ENCODE data around the gene SMPDL3A. TPM values are rescaled to one million over a fixed set of nuclear protein-coding genes. Genes with fewer than 3 reads are reported as not detected.

SMPDL3A gene
- total RNA-seq, 1 donor from 2014 or later, result 1.5 TPM

- no peak overlapping the region for H3K4me3 Mint-ChIP-seq
- TF ChIP-seq, protein P1, sequence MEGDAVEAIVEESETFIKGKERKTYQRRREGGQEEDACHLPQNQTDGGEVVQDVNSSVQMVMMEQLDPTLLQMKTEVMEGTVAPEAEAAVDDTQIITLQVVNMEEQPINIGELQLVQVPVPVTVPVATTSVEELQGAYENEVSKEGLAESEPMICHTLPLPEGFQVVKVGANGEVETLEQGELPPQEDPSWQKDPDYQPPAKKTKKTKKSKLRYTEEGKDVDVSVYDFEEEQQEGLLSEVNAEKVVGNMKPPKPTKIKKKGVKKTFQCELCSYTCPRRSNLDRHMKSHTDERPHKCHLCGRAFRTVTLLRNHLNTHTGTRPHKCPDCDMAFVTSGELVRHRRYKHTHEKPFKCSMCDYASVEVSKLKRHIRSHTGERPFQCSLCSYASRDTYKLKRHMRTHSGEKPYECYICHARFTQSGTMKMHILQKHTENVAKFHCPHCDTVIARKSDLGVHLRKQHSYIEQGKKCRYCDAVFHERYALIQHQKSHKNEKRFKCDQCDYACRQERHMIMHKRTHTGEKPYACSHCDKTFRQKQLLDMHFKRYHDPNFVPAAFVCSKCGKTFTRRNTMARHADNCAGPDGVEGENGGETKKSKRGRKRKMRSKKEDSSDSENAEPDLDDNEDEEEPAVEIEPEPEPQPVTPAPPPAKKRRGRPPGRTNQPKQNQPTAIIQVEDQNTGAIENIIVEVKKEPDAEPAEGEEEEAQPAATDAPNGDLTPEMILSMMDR (IDR thresholded peaks at IDR 0.05), result no peak
- intact Hi-C loops (cut with micrococcal nuclease), result no loop called here
- H3K4me1 Mint-ChIP-seq, result no peaks in the 10 kb centered on the region
- ChIA-PET CTCF (no interaction called here), POLR2A (interaction anchor here (0.6 kb wide), 1 partner anchor 208 kb away, joined by 7 read pairs; no protein-coding TSS in a partner anchor)
- no peaks in the 10 kb centered on the region for H3K27me3 Mint-ChIP-seq
- no peak for DNase-seq
- H3K27ac Mint-ChIP-seq, result no peak overlapping the region
- no peak for ATAC-seq (ENCODE audit: low read depth)
- H3K36me3 Mint-ChIP-seq (ENCODE audit: low read depth), result no peaks in the 10 kb centered on the region
- H3K9me3 Mint-ChIP-seq, result no peaks in the 10 kb centered on the region
Measured at GRCh38 chr6:122808121-122808885, 19.2 kb downstream of the SMPDL3A start.

DNA sequence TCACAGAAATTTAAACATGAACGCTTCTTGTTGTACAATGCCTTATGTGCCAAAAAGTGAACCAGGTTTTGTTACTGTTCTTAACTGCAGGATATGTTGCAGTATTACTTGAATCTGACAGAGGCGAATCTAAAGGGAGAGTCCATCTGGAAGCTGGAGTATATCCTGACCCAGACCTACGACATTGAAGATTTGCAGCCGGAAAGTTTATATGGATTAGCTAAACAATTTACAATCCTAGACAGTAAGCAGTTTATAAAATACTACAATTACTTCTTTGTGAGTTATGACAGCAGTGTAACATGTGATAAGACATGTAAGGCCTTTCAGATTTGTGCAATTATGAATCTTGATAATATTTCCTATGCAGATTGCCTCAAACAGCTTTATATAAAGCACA, 19.9 kb downstream of the SMPDL3A start:
- Mint-ChIP-seq H3K27me3 (no peaks in the 10 kb centered on the region), H3K4me1 (no peaks in the 10 kb centered on the region), H3K27ac (no peak overlapping the region), H3K4me3 (no peak overlapping the region), H3K9me3 (no peaks in the 10 kb centered on the region), H3K36me3 (ENCODE audit: low read depth) (no peaks in the 10 kb centered on the region)
- ChIA-PET CTCF (no interaction called here), POLR2A (no interaction called here)
- DNase-seq (no peak), ATAC-seq (ENCODE audit: low read depth) (no peak)
- TF ChIP-seq, protein P1 (IDR thresholded peaks at IDR 0.05), result no peak
- intact Hi-C loops (cut with micrococcal nuclease), result no loop called here

DNA sequence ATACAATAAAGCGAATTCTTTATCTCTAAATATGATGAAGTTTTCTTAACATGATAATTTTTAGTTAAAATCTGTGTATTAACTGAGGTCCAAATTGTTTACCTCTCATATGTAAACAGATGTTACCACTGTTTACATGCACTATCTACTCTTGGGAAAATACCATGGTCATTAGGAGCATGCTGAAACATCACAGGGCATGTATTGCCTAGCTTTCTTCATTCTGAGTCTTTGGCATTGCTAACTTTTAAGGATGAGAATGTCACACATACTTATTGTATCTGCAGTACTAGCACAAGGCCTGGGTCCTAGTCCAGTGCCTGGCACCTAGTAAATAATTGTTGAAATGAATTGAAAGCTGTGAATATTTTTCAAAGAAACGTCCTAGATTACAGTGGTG, 20.6 kb downstream of the SMPDL3A start:
- no peak for ATAC-seq (ENCODE audit: low read depth)
- TF ChIP-seq, protein P1 (IDR thresholded peaks at IDR 0.05), result no peak
- H3K4me3 Mint-ChIP-seq, result no peak overlapping the region
- H3K9me3 Mint-ChIP-seq, result no peaks in the 10 kb centered on the region
- no peak overlapping the region for H3K27ac Mint-ChIP-seq
- ChIA-PET CTCF (no interaction called here), POLR2A (no interaction called here)
- no peaks in the 10 kb centered on the region for H3K27me3 Mint-ChIP-seq
- no peaks in the 10 kb centered on the region for H3K36me3 Mint-ChIP-seq (ENCODE audit: low read depth)
- no peaks in the 10 kb centered on the region for H3K4me1 Mint-ChIP-seq
- DNase-seq, result no peak
- intact Hi-C loops (cut with micrococcal nuclease), result no loop called here

- no peaks in the 10 kb centered on the region for H3K36me3 Mint-ChIP-seq (ENCODE audit: low read depth)
- H3K4me1 Mint-ChIP-seq, result no peaks in the 10 kb centered on the region
- ChIA-PET POLR2A (no interaction called here), CTCF (no interaction called here)
- no peaks in the 10 kb centered on the region for H3K27me3 Mint-ChIP-seq
- TF ChIP-seq, protein P1 (IDR thresholded peaks at IDR 0.05), result no peak
- no peaks in the 10 kb centered on the region for H3K9me3 Mint-ChIP-seq
- H3K27ac Mint-ChIP-seq, result no peak overlapping the region
- no peak for ATAC-seq (ENCODE audit: low read depth)
- no peak for DNase-seq
- H3K4me3 Mint-ChIP-seq, result no peak overlapping the region
- intact Hi-C loops (cut with micrococcal nuclease), result no loop called here
Measured at GRCh38 chr6:122810189-122810588, 21.1 kb downstream of the SMPDL3A start.

GRCh38 chr6:122817358-122817757, 28.3 kb downstream of the SMPDL3A start:
- Mint-ChIP-seq H3K4me3 (no peak overlapping the region), H3K9me3 (no peaks in the 10 kb centered on the region), H3K4me1 (no peaks in the 10 kb centered on the region), H3K27me3 (no peaks in the 10 kb centered on the region), H3K36me3 (ENCODE audit: low read depth) (no peaks in the 10 kb centered on the region), H3K27ac (no peak overlapping the region)
- DNase-seq (no peak), ATAC-seq (ENCODE audit: low read depth) (no peak)
- TF ChIP-seq, protein P1 (IDR thresholded peaks at IDR 0.05), result no peak
- ChIA-PET POLR2A (no interaction called here), CTCF (no interaction called here)
- intact Hi-C loops (cut with micrococcal nuclease), result no loop called here
